Activated CD8-positive, alpha-beta memory T cell treated with anti-CD3 and anti-CD28 coated beads, Interleukin-2, amount 50 U/mL, for 48 hours (primary cell): ENCODE measurements around the gene ZSCAN26.

Source experiments
- DNase-seq: peaks from one replicate; pipeline ENCODE4 v3.0.0-alpha.2; 2020

ZSCAN26 gene

DNA sequence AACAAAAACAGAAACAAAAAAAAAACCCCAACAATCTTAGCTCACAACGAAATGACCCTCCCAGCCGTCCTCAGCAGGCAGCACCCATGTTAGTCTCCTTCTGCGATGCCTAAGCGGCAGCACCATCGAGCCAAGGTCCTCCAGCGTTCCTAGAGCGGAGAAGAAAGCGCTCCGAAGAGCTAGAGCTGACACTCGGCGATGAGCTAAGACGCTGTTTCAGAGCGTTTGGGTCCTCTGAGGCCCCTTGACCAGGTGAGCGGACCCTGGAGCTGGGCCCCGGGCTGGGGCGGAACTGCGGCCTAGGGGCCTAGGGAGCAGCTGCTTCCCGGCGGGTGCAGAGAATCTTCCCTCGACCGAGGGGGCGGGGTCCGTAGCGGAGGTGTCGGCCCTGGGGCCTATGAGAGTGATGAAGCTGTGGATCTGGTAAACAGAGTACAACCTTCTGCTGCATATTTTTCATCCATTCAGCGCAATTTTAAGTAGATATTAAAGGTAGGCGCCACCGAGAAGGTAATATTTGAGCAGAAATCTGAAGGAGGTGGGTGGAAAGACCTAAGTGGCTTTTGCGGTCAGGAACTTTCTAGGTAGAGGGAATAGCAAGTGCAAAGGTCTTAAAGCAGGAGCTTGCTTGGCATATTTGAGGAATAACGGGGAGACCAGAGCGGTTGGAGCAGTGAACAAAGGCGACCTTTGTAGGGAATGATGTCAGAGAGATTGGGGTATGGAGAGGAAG, at the start of gene ZSCAN26:
Gene ZSCAN26, plus strand, starts transcription at position 182 of the 733 bp plus-strand sequence. CDS start 4,777 bp downstream, outside the sequence.
- DNase-seq: peak; percentile 89

DNA sequence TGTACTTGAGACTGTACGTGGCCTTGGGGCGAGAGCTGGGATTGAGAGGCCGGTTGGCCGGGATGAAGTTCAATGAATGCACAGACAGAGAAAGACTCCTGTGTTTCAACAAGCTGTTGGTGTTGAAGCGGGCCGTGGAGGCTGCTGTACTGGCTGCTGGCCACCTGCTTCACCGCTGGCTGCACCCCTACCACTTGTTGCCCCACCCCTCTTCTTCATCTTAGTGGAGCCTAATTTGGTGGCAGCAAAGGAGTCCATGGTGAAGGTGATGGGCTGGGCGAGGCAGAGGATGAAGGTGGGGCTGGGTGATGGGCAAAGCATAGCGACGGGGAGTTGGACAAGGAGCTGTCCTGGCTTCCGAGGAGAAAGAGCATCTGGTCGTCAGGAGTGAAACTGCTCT, 49.1 kb upstream of the ZSCAN26 start:
- no peak for DNase-seq

DNA sequence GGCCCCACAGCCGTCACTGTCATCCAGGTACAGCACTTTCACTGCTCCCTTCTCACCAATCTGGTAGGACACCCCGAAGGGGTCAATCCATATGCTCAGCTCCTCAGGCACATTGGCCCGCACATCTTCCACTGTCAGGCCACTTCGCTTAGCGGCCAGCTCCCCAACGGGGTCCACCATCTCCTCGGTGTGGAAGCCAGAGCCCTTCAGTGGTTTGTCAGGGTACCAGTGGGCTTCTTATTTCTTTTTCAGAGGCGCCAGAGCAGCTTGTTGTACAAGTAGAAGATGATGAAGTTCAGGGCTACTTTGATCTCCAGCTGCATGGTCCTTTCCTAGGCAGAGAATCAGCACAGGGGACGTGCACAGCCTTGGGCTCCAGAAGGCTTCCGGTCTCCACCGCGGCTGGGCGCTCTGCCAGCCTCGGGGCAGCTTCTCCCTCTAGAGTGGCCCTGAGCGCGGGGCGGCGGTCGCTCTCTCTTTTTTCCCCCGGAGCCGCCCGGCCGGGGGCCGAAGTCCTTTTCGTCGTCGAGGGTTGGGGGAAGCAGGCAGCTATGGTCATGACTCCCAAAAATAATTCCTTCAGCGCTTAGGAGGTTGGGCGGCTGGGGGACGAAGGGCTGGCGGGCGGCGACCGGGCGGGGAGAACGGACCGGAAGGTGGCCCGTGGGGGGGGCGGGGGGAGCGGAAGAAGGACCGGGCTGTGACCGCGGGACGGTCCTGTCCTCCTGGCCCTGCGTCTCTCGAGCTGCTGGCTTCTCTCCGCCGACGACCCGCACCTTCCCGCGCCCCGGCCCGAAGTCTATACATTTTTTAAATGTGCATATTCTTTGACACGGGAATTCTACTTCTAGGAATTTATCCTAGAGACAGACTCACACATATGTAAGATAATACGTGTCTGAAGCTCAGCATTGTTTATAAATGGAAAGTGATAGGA, 48.4 kb upstream of the ZSCAN26 start:
- no peak for DNase-seq

DNA sequence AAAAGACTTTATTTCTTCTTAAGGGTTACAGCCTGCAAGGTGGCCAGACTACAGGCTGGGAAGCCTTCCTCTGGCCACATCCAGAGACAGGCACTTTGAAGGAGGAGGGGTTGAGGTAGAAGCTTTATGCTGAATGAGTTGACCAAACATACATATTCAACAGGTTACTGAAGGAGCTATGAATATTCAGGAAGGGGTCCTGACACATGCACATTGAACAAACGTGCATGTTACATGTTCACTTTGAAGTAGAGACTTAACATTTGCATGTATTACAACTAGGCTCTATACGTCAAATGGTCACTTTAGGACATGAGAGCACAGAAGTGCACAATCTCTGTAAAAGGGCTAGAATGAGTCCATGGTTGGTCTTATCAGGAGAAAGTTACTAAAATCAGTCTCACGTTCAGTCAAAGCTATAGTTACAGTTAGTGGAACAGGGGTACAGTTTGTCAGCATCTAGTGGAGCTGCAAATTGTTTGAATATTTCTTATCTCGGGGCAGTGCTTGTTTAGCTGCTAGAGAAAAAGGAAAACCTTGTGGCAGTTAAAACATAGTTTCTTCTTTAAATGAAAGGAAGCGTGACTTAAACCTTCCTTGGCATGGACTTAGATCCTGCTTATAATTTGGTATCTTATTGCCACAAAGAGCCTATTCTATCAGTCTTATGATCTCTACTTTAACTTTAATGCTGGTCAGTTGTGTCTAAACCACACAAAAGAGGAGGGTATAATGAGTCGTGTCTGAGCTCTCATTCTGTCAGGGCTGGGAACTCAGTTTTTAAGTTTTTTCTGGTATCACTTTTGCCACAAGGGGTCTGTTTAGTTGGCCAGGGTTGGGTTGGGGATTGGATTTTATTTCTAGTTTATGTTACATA, 46.4 kb upstream of the ZSCAN26 start:
- no peak for DNase-seq

DNA sequence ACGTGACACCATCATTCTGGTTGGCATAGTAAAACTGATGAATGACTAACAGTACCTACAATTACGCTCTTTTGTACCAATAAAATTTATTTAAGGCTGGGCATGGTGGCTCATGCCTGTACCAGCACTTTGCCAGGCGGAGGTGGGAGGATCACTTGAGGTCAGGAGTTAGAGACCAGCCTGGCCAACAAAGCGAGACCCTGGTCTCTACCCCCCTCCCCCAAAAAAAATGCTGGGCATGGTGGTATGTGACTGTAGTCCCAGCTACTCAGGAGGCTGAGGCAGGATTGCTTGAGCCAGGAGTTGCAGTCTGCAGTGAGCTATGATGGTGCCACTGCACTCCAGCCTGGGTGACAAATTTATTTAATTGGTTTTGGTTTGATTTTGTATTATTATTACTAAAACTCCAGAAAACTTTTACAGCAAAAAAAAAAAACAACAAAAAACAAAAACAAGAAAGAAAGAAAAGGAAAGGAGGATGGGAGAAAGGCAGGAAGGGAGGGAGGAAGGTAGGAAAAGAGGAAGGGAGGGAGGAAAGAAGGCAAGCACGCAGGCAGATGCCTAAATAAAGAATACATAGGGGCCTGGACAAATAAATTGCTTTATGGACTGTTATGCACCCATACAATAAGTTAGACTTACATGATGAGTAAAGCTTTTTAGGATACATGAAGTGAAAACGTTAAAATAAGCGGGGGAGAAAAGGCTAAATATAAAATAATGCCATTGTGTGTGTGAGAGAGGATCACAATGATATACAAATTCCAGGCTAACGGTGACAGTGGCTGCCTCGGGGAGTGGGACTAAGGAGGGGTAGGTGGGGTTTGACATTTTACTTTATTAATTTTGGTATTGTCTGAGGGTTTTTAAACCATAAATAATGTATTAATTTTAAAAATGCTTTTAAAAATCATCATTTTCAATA, 42.5 kb upstream of the ZSCAN26 start:
- DNase-seq: no peak

DNA sequence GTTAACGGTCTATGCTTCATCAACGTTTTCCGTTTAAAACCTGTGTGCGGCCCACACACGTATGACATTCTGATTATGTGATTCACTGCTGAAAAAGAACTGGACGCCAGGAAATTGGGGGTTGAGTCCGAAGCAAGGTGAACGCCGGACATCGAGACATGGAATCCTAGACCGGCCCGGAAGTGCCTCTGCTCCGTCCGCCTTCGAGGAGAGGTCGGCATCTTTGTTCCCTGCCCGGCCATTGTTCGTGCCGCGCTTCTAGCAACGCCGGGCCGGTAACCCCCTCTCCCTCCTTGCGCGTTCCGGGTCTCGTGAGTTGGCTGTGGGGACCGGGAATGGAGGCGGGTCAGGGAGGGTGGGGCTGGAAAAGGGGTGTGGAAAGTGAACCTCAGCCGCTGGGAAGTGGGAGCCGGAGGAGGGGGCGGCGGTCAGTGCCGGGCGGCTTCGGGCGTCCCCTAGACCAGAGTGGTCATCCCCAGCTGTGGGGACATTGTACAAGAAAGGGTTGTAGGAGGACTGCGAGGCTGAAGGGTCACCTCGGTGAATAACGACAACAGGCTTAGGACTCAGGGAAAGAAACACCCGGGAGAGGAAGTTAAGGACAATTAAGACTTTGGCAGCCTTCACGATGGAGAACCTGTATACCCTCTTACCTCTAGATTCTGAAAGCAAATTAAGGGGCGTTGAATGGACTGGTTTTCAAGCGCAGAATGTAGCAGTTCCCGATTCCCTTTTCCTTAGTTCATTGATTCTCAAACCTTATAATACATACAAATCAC, 41.7 kb upstream of the ZSCAN26 start, which contains the start of gene ZSCAN9:
Gene ZSCAN9, plus strand, starts transcription at position 220 of the 779 bp plus-strand sequence. CDS start 1,810 bp downstream, outside the sequence.
- DNase-seq: peak; percentile 68

DNA sequence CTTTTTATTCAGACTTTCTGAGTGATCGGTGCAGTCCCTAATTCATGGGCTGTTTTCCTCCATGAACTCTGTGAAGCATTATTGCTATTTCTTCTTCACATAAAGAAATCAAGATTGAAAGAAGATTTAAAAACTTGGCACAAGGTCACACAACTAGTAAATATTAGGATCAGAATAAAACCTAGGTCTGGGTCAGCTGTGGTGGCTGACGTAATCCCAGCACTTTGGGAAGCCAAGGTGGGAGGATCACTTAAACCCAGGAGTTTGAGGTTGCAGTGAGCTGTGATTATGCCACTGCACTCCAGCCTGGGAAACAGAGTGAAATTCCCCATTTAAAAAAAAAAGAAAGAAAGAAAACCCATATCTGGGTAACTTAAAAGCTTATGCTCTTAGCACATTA, 40.5 kb upstream of the ZSCAN26 start:
- DNase-seq: no peak

DNA sequence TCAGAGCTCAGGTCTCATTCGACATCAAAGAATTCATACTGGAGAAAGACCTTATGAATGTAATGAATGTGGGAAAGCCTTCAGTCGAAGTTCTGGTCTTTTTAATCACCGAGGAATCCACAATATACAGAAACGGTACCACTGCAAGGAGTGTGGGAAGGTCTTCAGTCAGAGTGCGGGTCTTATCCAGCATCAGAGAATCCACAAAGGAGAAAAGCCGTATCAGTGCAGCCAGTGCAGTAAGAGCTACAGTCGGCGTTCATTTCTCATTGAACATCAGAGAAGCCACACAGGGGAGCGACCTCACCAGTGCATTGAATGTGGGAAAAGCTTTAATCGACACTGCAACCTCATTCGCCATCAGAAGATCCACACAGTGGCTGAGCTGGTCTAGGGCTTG, 34.2 kb upstream of the ZSCAN26 start:
- no peak for DNase-seq

DNA sequence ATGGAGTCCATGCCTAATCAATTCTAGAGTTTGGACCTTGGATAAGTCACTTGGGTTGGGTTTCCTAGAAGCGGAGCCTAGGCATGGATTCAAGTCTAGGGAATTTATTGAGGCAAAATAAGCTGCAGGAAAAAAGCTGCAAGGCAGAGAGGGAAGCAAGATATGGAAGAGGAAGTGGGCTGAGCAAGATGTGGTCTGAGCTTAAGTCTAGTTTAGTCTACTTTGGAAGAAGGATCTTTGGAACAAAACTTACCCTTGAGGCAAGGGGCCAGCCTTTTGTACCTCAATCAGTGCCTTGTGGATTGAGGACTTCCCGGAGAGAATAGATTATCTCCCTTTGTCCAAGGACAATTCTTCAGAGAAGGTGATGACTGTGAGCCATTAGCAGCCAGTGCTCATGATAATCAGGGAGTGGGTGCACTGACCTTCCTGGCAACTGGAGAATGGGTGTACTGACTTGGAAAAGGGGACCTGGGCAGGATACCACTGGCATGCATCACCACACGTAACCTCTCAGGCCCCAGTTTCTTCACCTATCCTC, 31.0 kb upstream of the ZSCAN26 start:
- DNase-seq: no peak

DNA sequence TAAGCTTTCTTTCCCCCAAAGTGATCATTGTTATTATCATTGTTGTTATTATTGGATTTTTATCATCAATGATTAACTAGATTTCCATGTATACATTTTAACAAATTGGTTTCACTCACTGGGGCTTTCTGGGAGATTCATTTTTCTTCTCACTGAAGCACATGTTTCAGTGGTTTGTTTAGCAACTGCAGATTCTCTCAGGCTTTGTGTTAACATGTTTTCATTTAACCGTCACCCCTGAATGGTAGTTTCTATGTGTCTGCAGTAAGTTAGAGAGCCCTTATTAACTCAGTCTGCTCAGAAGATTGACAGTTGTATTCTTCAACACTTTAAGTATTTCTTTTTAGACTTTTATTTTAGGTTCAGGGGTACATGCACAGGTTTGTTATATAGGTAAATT, 27.3 kb upstream of the ZSCAN26 start:
- no peak for DNase-seq

DNA sequence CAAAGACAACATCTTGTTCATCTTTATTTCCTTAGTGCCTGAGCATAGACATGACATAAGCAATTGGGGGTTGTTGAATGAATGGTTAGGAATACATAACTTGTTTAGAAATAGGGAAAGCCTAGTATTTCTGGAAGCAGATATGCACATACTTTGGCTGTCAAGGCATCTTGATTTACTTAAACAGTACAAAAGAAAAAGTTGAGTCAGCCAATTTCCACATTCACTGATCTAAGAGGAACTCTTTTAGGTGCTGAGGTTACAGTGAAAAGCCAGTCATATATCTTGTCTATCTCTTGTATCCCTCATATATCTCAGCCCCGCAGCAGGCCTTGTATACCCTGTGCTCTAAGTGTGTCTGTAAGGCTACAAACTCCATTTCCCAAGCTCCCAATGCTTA, 26.5 kb upstream of the ZSCAN26 start:
- DNase-seq: no peak

DNA sequence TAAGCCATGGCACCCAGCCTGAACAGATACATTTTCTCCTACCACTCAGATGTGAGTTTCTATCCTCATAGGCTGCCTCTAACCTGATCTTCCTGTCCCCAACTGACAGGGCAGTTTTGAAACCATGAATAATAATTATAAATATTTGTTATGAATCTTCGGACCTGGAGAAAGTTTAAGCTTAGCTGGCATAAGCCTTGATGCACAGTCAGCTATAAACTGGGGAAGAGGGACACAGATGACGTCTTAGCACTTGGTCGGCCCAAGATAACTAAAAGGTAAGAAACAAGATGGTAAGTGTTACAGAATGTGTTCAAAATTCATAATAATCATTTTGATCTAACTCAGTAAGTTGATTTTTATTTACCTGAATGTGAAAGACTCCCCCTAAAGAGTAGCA, 23.0 kb upstream of the ZSCAN26 start:
- DNase-seq: no peak

DNA sequence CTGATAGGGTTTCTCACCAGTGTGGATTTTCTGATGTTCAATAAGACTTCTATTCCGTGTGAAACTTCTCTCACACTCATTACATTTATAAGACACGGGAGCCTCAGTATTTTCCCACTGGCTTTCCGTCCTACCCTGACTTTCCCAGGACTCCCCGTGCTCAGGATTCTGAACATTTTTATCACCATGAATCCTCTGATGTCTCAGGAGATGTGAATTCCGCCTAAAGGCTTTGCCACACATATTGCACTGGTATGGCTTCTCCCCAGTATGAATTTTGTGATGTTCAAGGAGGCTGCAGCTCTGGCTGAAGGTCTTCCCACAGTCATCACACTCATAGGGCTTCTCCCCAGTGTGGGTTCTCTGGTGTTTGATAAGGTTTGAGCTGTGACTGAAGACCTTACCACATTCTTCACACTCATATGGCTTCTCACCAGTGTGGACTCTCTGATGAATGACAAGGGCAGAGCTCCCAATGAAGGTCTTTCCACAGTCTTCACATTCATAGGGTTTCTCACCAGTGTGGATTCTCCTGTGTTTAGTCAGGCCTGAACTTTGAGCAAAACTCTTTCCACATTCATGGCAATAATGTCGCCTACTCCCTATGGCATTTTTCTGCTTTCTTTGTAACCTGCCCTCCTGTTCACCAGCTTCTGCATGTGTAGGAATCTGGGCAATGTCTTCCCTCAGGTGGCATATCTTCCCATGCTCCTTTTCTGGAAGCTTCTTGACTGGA, 21.6 kb upstream of the ZSCAN26 start:
- DNase-seq: no peak

DNA sequence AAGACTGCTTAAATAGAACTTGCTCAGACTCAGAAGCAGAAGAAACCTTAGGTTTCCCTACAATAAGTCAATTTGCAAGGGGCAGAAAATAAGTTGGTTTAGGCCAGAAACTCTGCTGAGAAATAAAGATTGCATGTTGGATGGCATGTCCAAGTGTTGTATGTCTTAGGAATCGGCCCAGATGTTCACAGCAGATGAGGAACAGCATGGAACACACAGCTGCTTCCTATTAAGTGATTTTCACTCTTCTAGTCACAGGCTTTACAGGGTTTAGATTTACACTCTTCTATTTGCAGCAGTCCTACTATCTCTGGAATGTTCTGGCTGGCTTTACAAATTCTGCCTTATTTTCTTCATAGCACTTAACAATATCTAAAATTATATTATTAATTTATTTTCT, 18.0 kb upstream of the ZSCAN26 start:
- no peak for DNase-seq

DNA sequence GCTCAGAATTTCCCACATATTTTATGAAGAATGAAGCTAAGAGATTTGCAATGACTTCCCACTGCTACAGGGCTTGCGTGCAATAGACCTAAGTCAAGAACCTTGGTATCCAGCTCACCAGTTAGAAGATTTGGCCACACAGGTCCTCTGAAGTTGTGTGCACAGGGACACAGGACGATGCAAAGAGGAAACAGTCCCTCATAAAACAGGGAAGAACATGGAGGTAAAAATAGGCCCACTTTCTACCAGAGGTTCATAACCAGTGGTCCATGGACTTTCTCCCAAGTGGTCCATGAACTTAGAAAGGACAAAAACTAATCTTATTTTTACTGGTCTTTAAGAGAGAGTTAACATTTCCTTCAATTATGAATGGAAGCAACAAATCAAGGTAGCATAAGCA, 16.2 kb upstream of the ZSCAN26 start:
- DNase-seq: no peak

DNA sequence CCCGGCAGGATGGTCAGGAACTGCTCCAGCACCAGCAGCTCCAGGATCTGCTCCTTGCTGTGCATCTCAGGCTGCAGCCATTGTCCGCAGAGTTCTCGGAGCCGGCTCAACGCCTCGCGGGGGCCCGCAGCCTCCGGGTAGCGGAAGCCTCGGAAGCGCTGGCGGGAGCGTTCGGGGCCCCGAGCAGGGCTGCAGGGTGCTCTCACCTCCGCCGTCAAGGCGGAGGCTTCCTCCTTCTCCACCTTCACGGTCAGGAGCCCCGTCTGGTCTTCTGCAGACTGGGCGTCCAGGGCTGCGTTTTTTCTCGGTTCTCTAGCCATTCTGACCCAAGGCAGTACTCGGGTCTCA, 15.3 kb upstream of the ZSCAN26 start:
- DNase-seq: peak; percentile 72

DNA sequence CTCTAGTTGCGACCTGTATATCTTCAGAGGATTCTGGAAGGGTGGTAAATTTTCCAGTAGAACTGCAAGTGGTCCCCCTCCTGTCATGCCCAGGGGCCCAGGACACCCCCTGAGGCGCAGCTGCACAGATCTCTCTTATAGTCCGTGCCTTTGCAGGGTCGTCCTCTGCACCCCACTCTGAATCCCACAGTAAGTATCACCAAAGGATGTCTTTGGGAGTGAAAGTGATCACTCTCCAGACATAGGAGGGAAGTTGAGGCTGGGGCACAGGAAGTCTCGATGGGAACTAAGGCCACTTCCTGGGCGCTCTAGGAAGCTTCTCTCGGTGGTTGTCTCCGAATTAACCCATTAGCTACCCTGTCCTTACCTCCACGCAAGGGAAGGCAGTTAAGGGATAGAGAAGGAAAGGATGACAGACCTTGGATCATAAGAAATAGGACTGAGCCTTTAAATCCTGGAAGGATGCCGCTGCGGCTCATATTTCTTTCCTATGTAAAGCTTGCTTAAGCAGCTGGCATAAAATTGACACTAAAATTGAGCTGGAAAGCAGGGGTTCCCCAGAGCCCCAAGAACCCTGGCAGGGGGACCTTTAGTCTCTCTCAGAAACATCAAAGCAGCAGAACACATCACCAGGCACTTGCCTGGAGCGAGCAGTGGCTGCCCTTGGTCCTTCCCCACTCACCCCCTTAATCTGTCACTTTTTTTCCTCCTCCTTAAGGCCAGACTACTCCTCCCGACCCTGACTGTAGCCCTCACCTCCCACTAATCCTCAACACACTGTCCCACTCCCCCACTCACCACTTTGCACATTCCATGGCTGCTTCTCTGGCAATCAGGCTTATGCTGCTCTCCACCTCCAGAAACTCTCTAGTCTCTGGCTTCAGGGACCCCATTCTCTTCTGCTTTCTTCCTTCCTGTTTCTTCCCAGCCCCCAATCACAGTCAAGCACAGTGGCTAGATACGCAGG, 14.7 kb upstream of the ZSCAN26 start, which contains the start of gene ZKSCAN4:
Gene ZKSCAN4, minus strand, starts transcription at position 261 of the 967 bp plus-strand sequence. CDS start 289 bp downstream, outside the sequence.
- peak; percentile 81 for DNase-seq

DNA sequence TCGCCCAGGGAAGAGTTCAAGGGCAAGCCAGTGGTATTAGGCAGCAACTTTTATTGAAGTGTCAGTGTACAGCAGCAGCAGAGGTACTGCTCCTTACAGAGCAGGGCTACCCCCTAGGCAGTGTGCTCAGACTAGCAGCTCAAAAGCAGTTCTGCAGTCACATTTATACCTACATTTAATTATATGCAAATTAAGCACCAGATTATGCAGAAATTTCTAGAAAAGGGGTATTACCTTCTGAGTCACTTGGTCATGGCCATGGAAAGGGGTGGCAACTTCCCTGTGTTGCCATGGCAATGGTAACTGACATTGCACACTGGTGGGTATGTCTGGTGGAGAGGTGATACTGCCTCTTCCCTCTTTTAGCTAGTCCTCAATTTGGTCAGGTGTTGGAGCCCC, 12.8 kb upstream of the ZSCAN26 start:
- DNase-seq: no peak

DNA sequence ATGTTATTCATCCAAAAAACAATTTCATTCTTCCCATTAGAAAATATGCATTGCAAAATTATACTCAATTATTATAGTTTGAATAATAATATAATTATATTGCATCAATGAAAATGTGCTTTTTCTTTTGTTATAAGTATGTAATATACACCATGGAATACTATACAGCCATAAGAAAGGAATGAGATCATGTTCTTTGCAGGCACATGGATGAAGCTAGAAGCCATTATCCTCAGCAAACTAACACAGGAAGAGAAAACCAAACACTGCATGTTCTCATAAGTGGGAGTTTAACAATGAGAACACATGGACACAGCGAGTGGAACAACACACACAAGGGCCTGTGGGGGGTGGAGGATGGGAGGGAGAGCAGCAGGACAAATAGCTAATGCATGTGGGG, 9.9 kb upstream of the ZSCAN26 start:
- DNase-seq: no peak
